Measurements from ENCODE around the gene DOCK2.

DOCK2 gene

GRCh38 chr5:169694091-169694625 lies 57.1 kb downstream of the DOCK2 start:
- CTCF ChIA-PET = interaction anchor here (0.6 to 0.8 kb wide), 4 partner anchors 8 to 1370 kb away, joined by 3 to 4 read pairs (median 3); no protein-coding TSS in a partner anchor

GRCh38 chr5:169695025-169695625 lies 58.0 kb downstream of the DOCK2 start:
- TF ChIP-seq PRDM1 (tag by site-specific recombination; IDR thresholded peaks at IDR 0.05) = no peak
- TF ChIP-seq ZNF776 (tag by site-specific recombination; IDR thresholded peaks at IDR 0.05; ENCODE audit: borderline replicate concordance) = no peak
- no peak for TF ChIP-seq HIC1 (tag by site-specific recombination; IDR thresholded peaks at IDR 0.05)
- TF ChIP-seq, protein P1, sequence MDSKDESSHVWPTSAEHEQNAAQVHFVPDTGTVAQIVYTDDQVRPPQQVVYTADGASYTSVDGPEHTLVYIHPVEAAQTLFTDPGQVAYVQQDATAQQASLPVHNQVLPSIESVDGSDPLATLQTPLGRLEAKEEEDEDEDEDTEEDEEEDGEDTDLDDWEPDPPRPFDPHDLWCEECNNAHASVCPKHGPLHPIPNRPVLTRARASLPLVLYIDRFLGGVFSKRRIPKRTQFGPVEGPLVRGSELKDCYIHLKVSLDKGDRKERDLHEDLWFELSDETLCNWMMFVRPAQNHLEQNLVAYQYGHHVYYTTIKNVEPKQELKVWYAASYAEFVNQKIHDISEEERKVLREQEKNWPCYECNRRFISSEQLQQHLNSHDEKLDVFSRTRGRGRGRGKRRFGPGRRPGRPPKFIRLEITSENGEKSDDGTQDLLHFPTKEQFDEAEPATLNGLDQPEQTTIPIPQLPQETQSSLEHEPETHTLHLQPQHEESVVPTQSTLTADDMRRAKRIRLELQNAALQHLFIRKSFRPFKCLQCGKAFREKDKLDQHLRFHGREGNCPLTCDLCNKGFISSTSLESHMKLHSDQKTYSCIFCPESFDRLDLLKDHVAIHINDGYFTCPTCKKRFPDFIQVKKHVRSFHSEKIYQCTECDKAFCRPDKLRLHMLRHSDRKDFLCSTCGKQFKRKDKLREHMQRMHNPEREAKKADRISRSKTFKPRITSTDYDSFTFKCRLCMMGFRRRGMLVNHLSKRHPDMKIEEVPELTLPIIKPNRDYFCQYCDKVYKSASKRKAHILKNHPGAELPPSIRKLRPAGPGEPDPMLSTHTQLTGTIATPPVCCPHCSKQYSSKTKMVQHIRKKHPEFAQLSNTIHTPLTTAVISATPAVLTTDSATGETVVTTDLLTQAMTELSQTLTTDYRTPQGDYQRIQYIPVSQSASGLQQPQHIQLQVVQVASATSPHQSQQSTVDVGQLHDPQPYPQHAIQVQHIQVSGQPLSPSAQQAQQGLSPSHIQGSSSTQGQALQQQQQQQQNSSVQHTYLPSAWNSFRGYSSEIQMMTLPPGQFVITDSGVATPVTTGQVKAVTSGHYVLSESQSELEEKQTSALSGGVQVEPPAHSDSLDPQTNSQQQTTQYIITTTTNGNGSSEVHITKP (tag by site-specific recombination; IDR thresholded peaks at IDR 0.05) = no peak
- TF ChIP-seq, protein P2, sequence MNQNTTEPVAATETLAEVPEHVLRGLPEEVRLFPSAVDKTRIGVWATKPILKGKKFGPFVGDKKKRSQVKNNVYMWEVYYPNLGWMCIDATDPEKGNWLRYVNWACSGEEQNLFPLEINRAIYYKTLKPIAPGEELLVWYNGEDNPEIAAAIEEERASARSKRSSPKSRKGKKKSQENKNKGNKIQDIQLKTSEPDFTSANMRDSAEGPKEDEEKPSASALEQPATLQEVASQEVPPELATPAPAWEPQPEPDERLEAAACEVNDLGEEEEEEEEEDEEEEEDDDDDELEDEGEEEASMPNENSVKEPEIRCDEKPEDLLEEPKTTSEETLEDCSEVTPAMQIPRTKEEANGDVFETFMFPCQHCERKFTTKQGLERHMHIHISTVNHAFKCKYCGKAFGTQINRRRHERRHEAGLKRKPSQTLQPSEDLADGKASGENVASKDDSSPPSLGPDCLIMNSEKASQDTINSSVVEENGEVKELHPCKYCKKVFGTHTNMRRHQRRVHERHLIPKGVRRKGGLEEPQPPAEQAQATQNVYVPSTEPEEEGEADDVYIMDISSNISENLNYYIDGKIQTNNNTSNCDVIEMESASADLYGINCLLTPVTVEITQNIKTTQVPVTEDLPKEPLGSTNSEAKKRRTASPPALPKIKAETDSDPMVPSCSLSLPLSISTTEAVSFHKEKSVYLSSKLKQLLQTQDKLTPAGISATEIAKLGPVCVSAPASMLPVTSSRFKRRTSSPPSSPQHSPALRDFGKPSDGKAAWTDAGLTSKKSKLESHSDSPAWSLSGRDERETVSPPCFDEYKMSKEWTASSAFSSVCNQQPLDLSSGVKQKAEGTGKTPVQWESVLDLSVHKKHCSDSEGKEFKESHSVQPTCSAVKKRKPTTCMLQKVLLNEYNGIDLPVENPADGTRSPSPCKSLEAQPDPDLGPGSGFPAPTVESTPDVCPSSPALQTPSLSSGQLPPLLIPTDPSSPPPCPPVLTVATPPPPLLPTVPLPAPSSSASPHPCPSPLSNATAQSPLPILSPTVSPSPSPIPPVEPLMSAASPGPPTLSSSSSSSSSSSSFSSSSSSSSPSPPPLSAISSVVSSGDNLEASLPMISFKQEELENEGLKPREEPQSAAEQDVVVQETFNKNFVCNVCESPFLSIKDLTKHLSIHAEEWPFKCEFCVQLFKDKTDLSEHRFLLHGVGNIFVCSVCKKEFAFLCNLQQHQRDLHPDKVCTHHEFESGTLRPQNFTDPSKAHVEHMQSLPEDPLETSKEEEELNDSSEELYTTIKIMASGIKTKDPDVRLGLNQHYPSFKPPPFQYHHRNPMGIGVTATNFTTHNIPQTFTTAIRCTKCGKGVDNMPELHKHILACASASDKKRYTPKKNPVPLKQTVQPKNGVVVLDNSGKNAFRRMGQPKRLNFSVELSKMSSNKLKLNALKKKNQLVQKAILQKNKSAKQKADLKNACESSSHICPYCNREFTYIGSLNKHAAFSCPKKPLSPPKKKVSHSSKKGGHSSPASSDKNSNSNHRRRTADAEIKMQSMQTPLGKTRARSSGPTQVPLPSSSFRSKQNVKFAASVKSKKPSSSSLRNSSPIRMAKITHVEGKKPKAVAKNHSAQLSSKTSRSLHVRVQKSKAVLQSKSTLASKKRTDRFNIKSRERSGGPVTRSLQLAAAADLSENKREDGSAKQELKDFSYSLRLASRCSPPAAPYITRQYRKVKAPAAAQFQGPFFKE (tag by site-specific recombination; IDR thresholded peaks at IDR 0.05; ENCODE audit: borderline replicate concordance) = no peak
- no peak for TF ChIP-seq YY1 (tag by site-specific recombination; IDR thresholded peaks at IDR 0.05)
- H3K4me3 ChIP-seq (ENCODE audit: low read depth, low read length) = no peak overlapping the region
- POLR2A ChIA-PET = no interaction called here
- H3K9me3 ChIP-seq (ENCODE audit: control insufficient read depth, insufficient read depth, low read depth, low read length) = no peaks in the 10 kb centered on the region
- peaks cover 5% of the 10 kb centered on the region; the same call in 1 of the 2 replicates for H3K4me1 ChIP-seq (ENCODE audit: control insufficient read depth, insufficient read depth, low read length)
- H3K36me3 ChIP-seq (ENCODE audit: control insufficient read depth in 2 of 2, insufficient read depth in 1 of 2, low read length in 2 of 2) = no peaks in the 10 kb centered on the region
- H3K27ac ChIP-seq (ENCODE audit: extremely low read depth, low read depth, low read length) = no peak overlapping the region
- CTCF ChIA-PET = interaction anchor here (0.5 to 0.6 kb wide), 2 partner anchors 704 to 1930 kb away, joined by 3 read pairs; no protein-coding TSS in a partner anchor

More at GRCh38 chr5:169694091-169694625, 57.1 kb downstream of the DOCK2 start:
- Histone ChIP-seq H3K27ac (ENCODE audit: extremely low read depth, low read depth, low read length) (no peak overlapping the region), H3K9me3 (ENCODE audit: control insufficient read depth, insufficient read depth, low read depth, low read length) (no peaks in the 10 kb centered on the region), H3K4me1 (ENCODE audit: control insufficient read depth, insufficient read depth, low read length) (peaks cover 5% of the 10 kb centered on the region; the same call in 1 of the 2 replicates), H3K4me3 (ENCODE audit: low read depth, low read length) (no peak overlapping the region), H3K36me3 (ENCODE audit: control insufficient read depth in 2 of 2, insufficient read depth in 1 of 2, low read length in 2 of 2) (no peaks in the 10 kb centered on the region)
- no peak for TF ChIP-seq ZNF274 (IDR thresholded peaks at IDR 0.05; ENCODE audit: low read length)
- no peak for TF ChIP-seq ZNF274 (tag by site-specific recombination; IDR thresholded peaks at IDR 0.05; ENCODE audit: borderline replicate concordance)
- TF ChIP-seq OVOL3 (tag by site-specific recombination; IDR thresholded peaks at IDR 0.05) = no peak
- no peak for TF ChIP-seq ZNF501 (tag by site-specific recombination; IDR thresholded peaks at IDR 0.05)
- TF ChIP-seq, protein P3, sequence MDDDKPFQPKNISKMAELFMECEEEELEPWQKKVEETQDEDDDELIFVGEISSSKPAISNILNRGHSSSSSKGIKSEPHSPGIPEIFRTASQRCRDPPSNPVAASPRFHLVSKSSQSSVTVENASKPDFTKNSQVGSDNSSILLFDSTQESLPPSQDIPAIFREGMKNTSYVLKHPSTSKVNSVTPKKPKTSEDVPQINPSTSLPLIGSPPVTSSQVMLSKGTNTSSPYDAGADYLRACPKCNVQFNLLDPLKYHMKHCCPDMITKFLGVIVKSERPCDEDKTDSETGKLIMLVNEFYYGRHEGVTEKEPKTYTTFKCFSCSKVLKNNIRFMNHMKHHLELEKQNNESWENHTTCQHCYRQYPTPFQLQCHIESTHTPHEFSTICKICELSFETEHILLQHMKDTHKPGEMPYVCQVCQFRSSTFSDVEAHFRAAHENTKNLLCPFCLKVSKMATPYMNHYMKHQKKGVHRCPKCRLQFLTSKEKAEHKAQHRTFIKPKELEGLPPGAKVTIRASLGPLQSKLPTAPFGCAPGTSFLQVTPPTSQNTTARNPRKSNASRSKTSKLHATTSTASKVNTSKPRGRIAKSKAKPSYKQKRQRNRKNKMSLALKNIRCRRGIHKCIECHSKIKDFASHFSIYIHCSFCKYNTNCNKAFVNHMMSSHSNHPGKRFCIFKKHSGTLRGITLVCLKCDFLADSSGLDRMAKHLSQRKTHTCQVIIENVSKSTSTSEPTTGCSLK (tag by site-specific recombination; IDR thresholded peaks at IDR 0.05) = no peak
- no peak for TF ChIP-seq FEZF1 (tag by site-specific recombination; IDR thresholded peaks at IDR 0.05)
- TF ChIP-seq BCL11B (tag by site-specific recombination; IDR thresholded peaks at IDR 0.05; ENCODE audit: low read depth) = no peak
- no peak for TF ChIP-seq ZNF311 (tag by site-specific recombination; IDR thresholded peaks at IDR 0.05; ENCODE audit: borderline replicate concordance)
- TF ChIP-seq ZNF514 (tag by site-specific recombination; IDR thresholded peaks at IDR 0.05) = no peak
- TF ChIP-seq, protein P4, sequence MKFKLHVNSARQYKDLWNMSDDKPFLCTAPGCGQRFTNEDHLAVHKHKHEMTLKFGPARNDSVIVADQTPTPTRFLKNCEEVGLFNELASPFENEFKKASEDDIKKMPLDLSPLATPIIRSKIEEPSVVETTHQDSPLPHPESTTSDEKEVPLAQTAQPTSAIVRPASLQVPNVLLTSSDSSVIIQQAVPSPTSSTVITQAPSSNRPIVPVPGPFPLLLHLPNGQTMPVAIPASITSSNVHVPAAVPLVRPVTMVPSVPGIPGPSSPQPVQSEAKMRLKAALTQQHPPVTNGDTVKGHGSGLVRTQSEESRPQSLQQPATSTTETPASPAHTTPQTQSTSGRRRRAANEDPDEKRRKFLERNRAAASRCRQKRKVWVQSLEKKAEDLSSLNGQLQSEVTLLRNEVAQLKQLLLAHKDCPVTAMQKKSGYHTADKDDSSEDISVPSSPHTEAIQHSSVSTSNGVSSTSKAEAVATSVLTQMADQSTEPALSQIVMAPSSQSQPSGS (tag by site-specific recombination; IDR thresholded peaks at IDR 0.05; ENCODE audit: low read depth) = no peak
- TF ChIP-seq, protein P5, sequence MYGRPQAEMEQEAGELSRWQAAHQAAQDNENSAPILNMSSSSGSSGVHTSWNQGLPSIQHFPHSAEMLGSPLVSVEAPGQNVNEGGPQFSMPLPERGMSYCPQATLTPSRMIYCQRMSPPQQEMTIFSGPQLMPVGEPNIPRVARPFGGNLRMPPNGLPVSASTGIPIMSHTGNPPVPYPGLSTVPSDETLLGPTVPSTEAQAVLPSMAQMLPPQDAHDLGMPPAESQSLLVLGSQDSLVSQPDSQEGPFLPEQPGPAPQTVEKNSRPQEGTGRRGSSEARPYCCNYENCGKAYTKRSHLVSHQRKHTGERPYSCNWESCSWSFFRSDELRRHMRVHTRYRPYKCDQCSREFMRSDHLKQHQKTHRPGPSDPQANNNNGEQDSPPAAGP (tag by site-specific recombination; IDR thresholded peaks at IDR 0.05) = no peak
- POLR2A ChIA-PET = no interaction called here

Measured in HEK293 (cell line).